Mucosa of stomach (tissue), 1 donor: Measurements from ENCODE around the gene KLK12.

ENCODE experiments used
- H3K27me3 ChIP-seq: one replicate; pipeline ENCODE4 v1.7.0; 2013; ENCODE audit warnings: mild to moderate bottlenecking, low read length; ENCODE audit not compliant: control insufficient read depth, insufficient read depth
- H3K36me3 ChIP-seq: one replicate; pipeline ENCODE4 v1.7.0; 2013; ENCODE audit warnings: low read length; ENCODE audit not compliant: control insufficient read depth, insufficient read depth
- H3K4me1 ChIP-seq: one replicate; pipeline ENCODE4 v1.7.0; 2013; ENCODE audit warnings: mild to moderate bottlenecking, low read length; ENCODE audit not compliant: control insufficient read depth, insufficient read depth
- H3K4me3 ChIP-seq: one replicate; pipeline ENCODE4 v1.7.0; 2013; ENCODE audit warnings: low read length
- H3K9ac ChIP-seq: one replicate; pipeline ENCODE4 v1.7.0; 2013; ENCODE audit warnings: mild to moderate bottlenecking, low read length, moderate library complexity
- H3K9me3 ChIP-seq: one replicate; pipeline ENCODE4 v1.7.0; 2013; ENCODE audit warnings: mild to moderate bottlenecking, low read length, moderate library complexity; ENCODE audit not compliant: control insufficient read depth
- donor health status: Pancreatic carcinoma.

The KLK12 gene

GRCh38 chr19:51034704-51035103, at the start of gene KLK12:
Gene KLK12 (minus strand): TSS chr19:51035002. CDS start chr19:51034621, 381 bp downstream.
- Histone ChIP-seq H3K4me3 (no peak within 1 kb of the TSS), H3K9ac (no peak within 1 kb of the TSS), H3K36me3 (no peaks in the 10 kb centered on the region), H3K9me3 (no peaks in the 10 kb centered on the region), H3K27me3 (peaks cover 3% of the 10 kb centered on the region), H3K4me1 (no peaks in the 10 kb centered on the region)

GRCh38 chr19:51084505-51084904, 49.7 kb upstream of the KLK12 start:
- Histone ChIP-seq H3K4me3 (no peak overlapping the region), H3K9ac (no peak overlapping the region), H3K4me1 (no peaks in the 10 kb centered on the region), H3K9me3 (no peaks in the 10 kb centered on the region), H3K36me3 (no peaks in the 10 kb centered on the region), H3K27me3 (peaks cover 17% of the 10 kb centered on the region)

- Histone ChIP-seq H3K4me1 (no peaks in the 10 kb centered on the region), H3K27me3 (peaks cover 17% of the 10 kb centered on the region), H3K9ac (no peak overlapping the region), H3K9me3 (no peaks in the 10 kb centered on the region), H3K36me3 (no peaks in the 10 kb centered on the region), H3K4me3 (no peak overlapping the region)
Measured at GRCh38 chr19:51083783-51084182, 49.0 kb upstream of the KLK12 start.

- no peaks in the 10 kb centered on the region for H3K36me3 ChIP-seq
- no peak overlapping the region for H3K9ac ChIP-seq
- H3K27me3 ChIP-seq: peaks cover 17% of the 10 kb centered on the region
Measured at GRCh38 chr19:51083181-51083580, 48.4 kb upstream of the KLK12 start.

GRCh38 chr19:51082611-51083010, 47.8 kb upstream of the KLK12 start, which contains the start of gene KLK14:
Gene KLK14 (minus strand): TSS chr19:51082887. CDS start chr19:51082614, 273 bp downstream.
- peaks cover 17% of the 10 kb centered on the region for H3K27me3 ChIP-seq
- no peak within 1 kb of the TSS for H3K9ac ChIP-seq
- no peaks in the 10 kb centered on the region for H3K36me3 ChIP-seq
- H3K4me3 ChIP-seq: no peak within 1 kb of the TSS
- no peaks in the 10 kb centered on the region for H3K4me1 ChIP-seq
- no peaks in the 10 kb centered on the region for H3K9me3 ChIP-seq

More at GRCh38 chr19:51083181-51083580, 48.4 kb upstream of the KLK12 start:
- Histone ChIP-seq H3K4me1 (no peaks in the 10 kb centered on the region), H3K9me3 (no peaks in the 10 kb centered on the region), H3K4me3 (no peak overlapping the region)

- H3K27me3 ChIP-seq: peaks cover 17% of the 10 kb centered on the region
- no peaks in the 10 kb centered on the region for H3K4me1 ChIP-seq
- no peaks in the 10 kb centered on the region for H3K9me3 ChIP-seq
- no peak overlapping the region for H3K9ac ChIP-seq
- no peaks in the 10 kb centered on the region for H3K36me3 ChIP-seq
- H3K4me3 ChIP-seq: no peak overlapping the region
Measured at GRCh38 chr19:51081476-51081875, 46.7 kb upstream of the KLK12 start.

- peaks cover 17% of the 10 kb centered on the region for H3K27me3 ChIP-seq
Measured at GRCh38 chr19:51079481-51080110, 44.8 kb upstream of the KLK12 start.

GRCh38 chr19:51078731-51079130, 43.9 kb upstream of the KLK12 start:
- H3K36me3 ChIP-seq: no peaks in the 10 kb centered on the region
- H3K9ac ChIP-seq: no peak overlapping the region
- peaks cover 10% of the 10 kb centered on the region for H3K27me3 ChIP-seq
- no peaks in the 10 kb centered on the region for H3K9me3 ChIP-seq
- H3K4me3 ChIP-seq: no peak overlapping the region
- H3K4me1 ChIP-seq: no peaks in the 10 kb centered on the region

More at GRCh38 chr19:51079481-51080110, 44.8 kb upstream of the KLK12 start:
- Histone ChIP-seq H3K4me3 (no peak overlapping the region), H3K9me3 (no peaks in the 10 kb centered on the region), H3K9ac (no peak overlapping the region), H3K36me3 (no peaks in the 10 kb centered on the region), H3K4me1 (no peaks in the 10 kb centered on the region)

- no peak overlapping the region for H3K4me3 ChIP-seq
- no peaks in the 10 kb centered on the region for H3K4me1 ChIP-seq
- no peak overlapping the region for H3K9ac ChIP-seq
- H3K9me3 ChIP-seq: no peaks in the 10 kb centered on the region
- peaks cover 8% of the 10 kb centered on the region for H3K27me3 ChIP-seq
- H3K36me3 ChIP-seq: no peaks in the 10 kb centered on the region
Measured at GRCh38 chr19:51078104-51078503, 43.3 kb upstream of the KLK12 start.

GRCh38 chr19:51076631-51077213, 41.9 kb upstream of the KLK12 start:
- Histone ChIP-seq H3K27me3 (no peaks in the 10 kb centered on the region), H3K4me3 (no peak overlapping the region), H3K9me3 (no peaks in the 10 kb centered on the region), H3K36me3 (no peaks in the 10 kb centered on the region), H3K9ac (no peak overlapping the region), H3K4me1 (no peaks in the 10 kb centered on the region)

- Histone ChIP-seq H3K4me1 (no peaks in the 10 kb centered on the region), H3K4me3 (no peak overlapping the region), H3K9ac (no peak overlapping the region), H3K9me3 (no peaks in the 10 kb centered on the region), H3K36me3 (no peaks in the 10 kb centered on the region), H3K27me3 (no peaks in the 10 kb centered on the region)
Measured at GRCh38 chr19:51075998-51076397, 41.2 kb upstream of the KLK12 start.

GRCh38 chr19:51071095-51071405, 36.2 kb upstream of the KLK12 start:
- no peaks in the 10 kb centered on the region for H3K27me3 ChIP-seq
- no peak overlapping the region for H3K4me3 ChIP-seq
- no peak overlapping the region for H3K9ac ChIP-seq
- no peaks in the 10 kb centered on the region for H3K4me1 ChIP-seq
- H3K36me3 ChIP-seq: no peaks in the 10 kb centered on the region
- H3K9me3 ChIP-seq: no peaks in the 10 kb centered on the region
